ENCODE measurements around the gene TMPRSS12. TPM values are rescaled to one million over a fixed set of nuclear protein-coding genes. Genes with fewer than 3 reads are reported as not detected.

The TMPRSS12 gene
- total and polyA plus RNA-seq, 9 of the 15 experiments (the other 6 are each of a cell fraction or from before 2014, with no cell fraction given), result 0.04 TPM; not detected in 8

- TF ChIP-seq ZNF274 (IDR thresholded peaks at IDR 0.05; ENCODE audit: borderline replicate concordance, low read depth, low read length), result no peak
- TF ChIP-seq ZC3H8 (IDR thresholded peaks at IDR 0.05), result no peak
- no peak for TF ChIP-seq SMARCA5 (IDR thresholded peaks at IDR 0.05)
- no peak for TF ChIP-seq GTF2F1 (IDR thresholded peaks at IDR 0.05; ENCODE audit: low read depth, low read length)
- TF ChIP-seq MCM7 (IDR thresholded peaks at IDR 0.05), result no peak
- no peak for TF ChIP-seq ASH1L (IDR thresholded peaks at IDR 0.05; ENCODE audit: borderline replicate concordance, low read depth, partially characterized antibody)
- no peak for TF ChIP-seq RBBP5 (IDR thresholded peaks at IDR 0.05; ENCODE audit: borderline replicate concordance, insufficient read depth, low read length, poor library complexity, severe bottlenecking)
- no peak for TF ChIP-seq ZSCAN29 (IDR thresholded peaks at IDR 0.05)
- TF ChIP-seq FOS (IDR thresholded peaks at IDR 0.05; ENCODE audit: extremely low read depth, insufficient read length), result no peak
- TF ChIP-seq ZNF609 (CRISPR knock-in tag; IDR thresholded peaks at IDR 0.05; ENCODE audit: borderline replicate concordance), result no peak
- TF ChIP-seq XRCC3 (IDR thresholded peaks at IDR 0.05), result no peak
- TF ChIP-seq THAP7 (CRISPR knock-in tag; IDR thresholded peaks at IDR 0.05), result no peak
- TF ChIP-seq AFF1 (IDR thresholded peaks at IDR 0.05; ENCODE audit: low read depth in 1 of 2, partially characterized antibody in 2 of 2), result peak in 1 of 2 experiments; percentile 48
- no peak for TF ChIP-seq NFYB (IDR thresholded peaks at IDR 0.05; ENCODE audit: extremely low read depth, insufficient read length)
- TF ChIP-seq POLR2AphosphoS2 (IDR thresholded peaks at IDR 0.05; ENCODE audit: low read length), result no peak
- 0 out of 2 replicates have a peak, but pooled peaks have one; percentile 36 for TF ChIP-seq KLF16 (IDR thresholded peaks at IDR 0.05)
- TF ChIP-seq ETV5 (CRISPR knock-in tag; IDR thresholded peaks at IDR 0.05; ENCODE audit: low read depth), result no peak
Observed at GRCh38 chr12:50936821-50937530, 94.2 kb downstream of the TMPRSS12 start (continued).
